HEK293 (cell line): ENCODE data around the gene SOX12.

Source experiments
- CTCF ChIA-PET: fragments of 350-600 bp; formaldehyde crosslinking; extraction: SDS; loops from one replicate; lab custom pipeline; 2021; ENCODE audit warnings: antibody characterized with exemption; lab: Yijun Ruan, JAX
- POLR2A ChIA-PET: fragments of 300-600 bp; formaldehyde crosslinking; extraction: SDS; loops from one replicate; lab custom pipeline; 2020; ENCODE audit warnings: antibody characterized with exemption, inconsistent platforms; lab: Yijun Ruan, JAX
- H3K27ac ChIP-seq: fragments of 200-500 bp; sonication (Bioruptor generic); 2 replicates; pipeline ENCODE4 v1.5.1; 2014; ENCODE audit warnings: low read depth, low read length, control low read depth, inconsistent platforms; ENCODE audit errors: extremely low read depth
- H3K36me3 ChIP-seq, 2 experiments: fragments of 200-500 bp in 1 of 2; sonication (Bioruptor generic) in 1 of 2; 1 replicate in 1 of 2; 2 replicates in 1 of 2; pipeline ENCODE4 v1.5.1; 2014 to 2017; ENCODE audit warnings: inconsistent platforms in 2 of 2, low read length in 2 of 2; ENCODE audit not compliant: control insufficient read depth in 2 of 2, insufficient read depth in 1 of 2
- H3K4me1 ChIP-seq: fragments of 200-500 bp; sonication (Bioruptor generic); 2 replicates; pipeline ENCODE4 v1.5.1; 2014; ENCODE audit warnings: mild to moderate bottlenecking, low read length, inconsistent platforms; ENCODE audit not compliant: control insufficient read depth, insufficient read depth
- H3K4me3 ChIP-seq: 2 replicates; pipeline ENCODE4 v1.5.1; 2011; ENCODE audit warnings: low read depth, mild to moderate bottlenecking, control low read depth, low read length, moderate library complexity
- H3K9me3 ChIP-seq: fragments of 200-500 bp; sonication (Bioruptor generic); 2 replicates; pipeline ENCODE4 v1.5.1; 2014; ENCODE audit warnings: low read depth, low read length, inconsistent platforms; ENCODE audit not compliant: control insufficient read depth, insufficient read depth
- GLIS1 ChIP-seq: fragments of 450-650 bp; formaldehyde crosslinking; IDR thresholded peaks from 2 replicates; pipeline ENCODE4 v1.5.1; 2016; ENCODE audit warnings: missing biosample characterization, missing genetic modification characterization
- HOXC10 ChIP-seq: sonication (generic); formaldehyde crosslinking; IDR thresholded peaks from 2 replicates; pipeline ENCODE4 v1.8.1; 2023; ENCODE audit warnings: mild to moderate bottlenecking, missing genetic modification reagents
- MEIS1 ChIP-seq: sonication (generic); formaldehyde crosslinking; IDR thresholded peaks from 2 replicates; pipeline ENCODE4 v1.8.1; 2022; ENCODE audit warnings: missing genetic modification reagents, mild to moderate bottlenecking, borderline replicate concordance
- PRDM6 ChIP-seq: fragments of 450-650 bp; formaldehyde crosslinking; IDR thresholded peaks from 2 replicates; pipeline ENCODE4 v1.5.1; 2017; ENCODE audit warnings: missing biosample characterization, missing genetic modification characterization
- REST ChIP-seq: fragments of 450-650 bp; formaldehyde crosslinking; IDR thresholded peaks from 2 replicates; pipeline ENCODE4 v1.5.1; 2016; ENCODE audit warnings: missing biosample characterization, missing genetic modification characterization
- SALL2 ChIP-seq: fragments of 450-650 bp; formaldehyde crosslinking; IDR thresholded peaks from 2 replicates; pipeline ENCODE4 v1.5.0; 2017; ENCODE audit warnings: missing biosample characterization, mild to moderate bottlenecking, missing genetic modification characterization, borderline replicate concordance
- SP7 ChIP-seq: fragments of 450-650 bp; formaldehyde crosslinking; IDR thresholded peaks from 2 replicates; pipeline ENCODE4 v1.5.1; 2016; ENCODE audit warnings: missing biosample characterization, missing genetic modification characterization
- TRIM28 ChIP-seq: IDR thresholded peaks from 2 replicates; pipeline ENCODE4 v1.6.1; 2011; ENCODE audit warnings: low read length, control low read depth, borderline replicate concordance
- YY2 ChIP-seq: fragments of 450-650 bp; formaldehyde crosslinking; IDR thresholded peaks from 2 replicates; pipeline ENCODE4 v1.5.1; 2016; ENCODE audit warnings: missing biosample characterization, missing genetic modification characterization
- ZNF223 ChIP-seq: fragments of 450-650 bp; formaldehyde crosslinking; IDR thresholded peaks from 2 replicates; pipeline ENCODE4 v1.5.1; 2016; ENCODE audit warnings: missing biosample characterization, missing genetic modification characterization
- ZNF324 ChIP-seq: fragments of 450-650 bp; formaldehyde crosslinking; IDR thresholded peaks from 2 replicates; pipeline ENCODE4 v1.5.1; 2016; ENCODE audit warnings: missing biosample characterization, missing genetic modification characterization
- ZNF521 ChIP-seq: fragments of 450-650 bp; formaldehyde crosslinking; IDR thresholded peaks from 2 replicates; pipeline ENCODE4 v1.5.1; 2017; ENCODE audit warnings: missing biosample characterization, mild to moderate bottlenecking, missing genetic modification characterization
- ZNF544 ChIP-seq: fragments of 450-650 bp; formaldehyde crosslinking; IDR thresholded peaks from 2 replicates; pipeline ENCODE4 v1.5.0; 2017; ENCODE audit warnings: missing biosample characterization, missing genetic modification characterization
- ZNF571 ChIP-seq: fragments of 450-650 bp; formaldehyde crosslinking; IDR thresholded peaks from 2 replicates; pipeline ENCODE4 v1.5.0; 2017; ENCODE audit warnings: missing biosample characterization, missing genetic modification characterization
- ZNF600 ChIP-seq: fragments of 450-650 bp; formaldehyde crosslinking; IDR thresholded peaks from 2 replicates; pipeline ENCODE4 v1.5.1; 2016; ENCODE audit warnings: missing biosample characterization, missing genetic modification characterization
- ZNF777 ChIP-seq: fragments of 450-650 bp; formaldehyde crosslinking; IDR thresholded peaks from 2 replicates; pipeline ENCODE4 v1.5.1; 2017; ENCODE audit warnings: missing biosample characterization, missing genetic modification characterization, borderline replicate concordance
- ZNF785 ChIP-seq: fragments of 450-650 bp; formaldehyde crosslinking; IDR thresholded peaks from 2 replicates; pipeline ENCODE4 v1.5.1; 2016; ENCODE audit warnings: missing biosample characterization, missing genetic modification characterization
- ZNF843 ChIP-seq: fragments of 450-650 bp; formaldehyde crosslinking; IDR thresholded peaks from 2 replicates; pipeline ENCODE4 v1.5.1; 2016; ENCODE audit warnings: missing biosample characterization, missing genetic modification characterization
- ZSCAN23 ChIP-seq: fragments of 450-650 bp; formaldehyde crosslinking; IDR thresholded peaks from 2 replicates; pipeline ENCODE4 v1.5.1; 2016; ENCODE audit warnings: missing biosample characterization, missing genetic modification characterization

The SOX12 gene

DNA sequence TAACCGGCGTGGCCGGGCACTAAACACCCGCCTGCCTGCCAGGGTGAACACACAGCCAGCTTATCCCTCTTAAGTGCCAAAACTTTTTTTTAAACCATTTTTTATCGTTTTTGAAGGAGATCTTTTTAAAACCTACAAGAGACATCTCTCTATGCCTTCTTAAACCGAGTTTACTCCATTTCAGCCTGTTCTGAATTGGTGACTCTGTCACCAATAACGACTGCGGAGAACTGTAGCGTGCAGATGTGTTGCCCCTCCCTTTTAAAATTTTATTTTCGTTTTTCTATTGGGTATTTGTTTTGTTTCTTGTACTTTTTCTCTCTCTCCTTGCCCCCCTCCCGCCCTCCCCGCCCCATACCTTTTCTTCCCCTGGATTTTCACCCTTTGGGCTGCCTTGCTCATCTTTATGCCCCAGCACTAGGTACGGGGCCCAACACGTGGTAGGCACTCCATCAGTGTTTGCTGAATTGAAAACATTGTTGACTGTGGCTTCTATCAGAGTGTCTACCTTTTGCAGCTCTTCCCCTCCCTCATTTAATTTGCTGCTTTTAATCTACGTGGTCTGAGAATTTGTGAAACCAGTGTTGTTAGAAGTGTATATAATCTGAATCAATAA lies 26.5 kb upstream of the SOX12 start:
- Histone ChIP-seq H3K36me3 (peaks cover 0 to 15% of the 10 kb centered on the region in 2 experiments; a peak in 1 of 3 replicates), H3K4me3 (peak overlapping the region; percentile 53), H3K27ac (peak overlapping the region; percentile 98; the same call in 1 of the 2 replicates), H3K9me3 (no peaks in the 10 kb centered on the region), H3K4me1 (peaks cover 27% of the 10 kb centered on the region)
- ChIA-PET POLR2A (interaction anchor here (0.6 to 6.2 kb wide), 6 partner anchors 10 to 244 kb away, joined by 3 to 74 read pairs (median 3); partner anchors contain the start of genes NRSN2 and SOX12), CTCF (interaction anchor here (0.5 to 4.1 kb wide), 6 partner anchors 22 to 420 kb away, joined by 3 to 21 read pairs (median 4); partner anchors contain the start of gene SOX12)
- TF ChIP-seq ZNF843 = no peak
- no peak for TF ChIP-seq PRDM6 (tag by site-specific recombination)
- TF ChIP-seq YY2 (tag by site-specific recombination) = no peak
- no peak for TF ChIP-seq MEIS1 (CRISPR knock-in tag)
- TF ChIP-seq REST (tag by site-specific recombination) = no peak
- TF ChIP-seq ZNF324 (tag by site-specific recombination) = no peak
- TF ChIP-seq ZNF521 (tag by site-specific recombination) = no peak
- TF ChIP-seq ZSCAN23 (tag by site-specific recombination) = no peak
- TF ChIP-seq ZNF785 (tag by site-specific recombination) = no peak
- TF ChIP-seq ZNF223 (tag by site-specific recombination) = no peak
- TF ChIP-seq HOXC10 (CRISPR knock-in tag) = no peak
- no peak for TF ChIP-seq ZNF571
- TF ChIP-seq ZNF544 = no peak
- no peak for TF ChIP-seq SALL2 (tag by site-specific recombination)

GRCh38 chr20:300345-300990 lies 24.9 kb upstream of the SOX12 start:
- Histone ChIP-seq H3K27ac (peak overlapping the region; percentile 32; the same call in 1 of the 2 replicates), H3K36me3 (peaks cover 0 to 15% of the 10 kb centered on the region in 2 experiments; a peak in 1 of 3 replicates), H3K4me1 (peaks cover 27% of the 10 kb centered on the region), H3K9me3 (no peaks in the 10 kb centered on the region), H3K4me3 (no peak overlapping the region)
- POLR2A ChIA-PET = interaction anchor here (1.7 to 6.2 kb wide), 4 partner anchors 11 to 47 kb away, joined by 7 to 74 read pairs (median 8); partner anchors contain the start of gene SOX12
- TF ChIP-seq ZNF600 (tag by site-specific recombination) (peak; percentile 61), TRIM28 (peak; percentile 76; the same call in 1 of the 2 replicates), GLIS1 (tag by site-specific recombination) (0 out of 2 replicates have a peak, but pooled peaks have one; percentile 18), SP7 (tag by site-specific recombination) (0 out of 2 replicates have a peak, but pooled peaks have one; percentile 30), ZSCAN23 (tag by site-specific recombination) (no peak), ZNF777 (no peak)
- CTCF ChIA-PET = interaction anchor here (1.4 to 4.1 kb wide), 2 partner anchors 29 to 45 kb away, joined by 3 to 21 read pairs; no protein-coding TSS in a partner anchor
